ENCODE data around the gene ZFAND2B.

Gene ZFAND2B

GRCh38 chr2:219204425-219205164 lies 2.0 kb upstream of the ZFAND2B start:
- no peak overlapping the region for H3K27ac ChIP-seq (ENCODE audit: low read depth, low read length)
- H3K79me2 ChIP-seq (ENCODE audit: insufficient read depth, low read length): no peaks in the 10 kb centered on the region
- H3F3A ChIP-seq (ENCODE audit: insufficient read depth): no peaks in the 10 kb centered on the region
- no peak overlapping the region for H3K4me3 ChIP-seq (ENCODE audit: insufficient read depth, low read length, poor library complexity, severe bottlenecking)
- H3K9me3 ChIP-seq (ENCODE audit: insufficient read depth, low read length): no peaks in the 10 kb centered on the region
- no peak overlapping the region for H3K4me2 ChIP-seq (ENCODE audit: low read depth, low read length, poor library complexity, severe bottlenecking)
- no peaks in the 10 kb centered on the region for H3K36me3 ChIP-seq (ENCODE audit: low read length)
- no peaks in the 10 kb centered on the region for H4K20me1 ChIP-seq (ENCODE audit: low read depth, low read length)
- no peak for TF ChIP-seq CTCF (IDR thresholded peaks at IDR 0.05; ENCODE audit: insufficient read depth, low read length, poor library complexity, severe bottlenecking)
- no peak for TF ChIP-seq EZH2phosphoT487 (conservative IDR thresholded peaks at IDR 0.05; ENCODE audit: low read length)
- no peaks in the 10 kb centered on the region for H3K9me2 ChIP-seq (replicated peaks; ENCODE audit: insufficient read depth, low read length)
- H3K27me3 ChIP-seq (ENCODE audit: low read length): no peaks in the 10 kb centered on the region
- no peak overlapping the region for H3K9ac ChIP-seq (ENCODE audit: low read length)
- H2AFZ ChIP-seq (ENCODE audit: low read depth, low read length, severe bottlenecking): no peak overlapping the region

DNA sequence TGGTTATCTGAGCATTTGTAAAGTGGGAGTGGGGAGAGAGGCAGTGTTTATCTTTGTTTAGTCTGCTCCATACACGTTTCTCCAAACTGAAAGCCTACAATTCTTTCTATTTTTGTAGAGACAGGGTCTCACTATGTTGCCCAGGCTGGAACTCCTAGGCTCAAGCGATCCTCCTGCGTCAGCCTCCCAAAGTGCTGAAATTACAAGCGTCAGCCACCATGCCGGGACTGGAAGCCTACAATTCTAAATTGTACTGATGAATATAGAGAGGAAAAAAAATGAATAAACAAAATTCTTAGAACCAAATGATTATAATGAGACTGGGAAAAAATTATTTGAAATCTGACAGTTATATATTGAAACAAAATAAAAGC lies 1.4 kb upstream of the ZFAND2B start:
- TF ChIP-seq EZH2phosphoT487 (conservative IDR thresholded peaks at IDR 0.05; ENCODE audit: low read length) (no peak), CTCF (IDR thresholded peaks at IDR 0.05; ENCODE audit: insufficient read depth, low read length, poor library complexity, severe bottlenecking) (no peak)
- no peaks in the 10 kb centered on the region for H4K20me1 ChIP-seq (ENCODE audit: low read depth, low read length)
- H2AFZ ChIP-seq (ENCODE audit: low read depth, low read length, severe bottlenecking): no peak overlapping the region
- no peaks in the 10 kb centered on the region for H3K27me3 ChIP-seq (ENCODE audit: low read length)
- H3K4me3 ChIP-seq (ENCODE audit: insufficient read depth, low read length, poor library complexity, severe bottlenecking): no peak overlapping the region
- no peaks in the 10 kb centered on the region for H3K9me3 ChIP-seq (ENCODE audit: insufficient read depth, low read length)
- H3K9me2 ChIP-seq (replicated peaks; ENCODE audit: insufficient read depth, low read length): no peaks in the 10 kb centered on the region
- H3K27ac ChIP-seq (ENCODE audit: low read depth, low read length): no peak overlapping the region
- no peaks in the 10 kb centered on the region for H3K36me3 ChIP-seq (ENCODE audit: low read length)
- H3K9ac ChIP-seq (ENCODE audit: low read length): no peak overlapping the region
- H3K4me2 ChIP-seq (ENCODE audit: low read depth, low read length, poor library complexity, severe bottlenecking): no peak overlapping the region
- no peaks in the 10 kb centered on the region for H3K79me2 ChIP-seq (ENCODE audit: insufficient read depth, low read length)
- H3F3A ChIP-seq (ENCODE audit: insufficient read depth): no peaks in the 10 kb centered on the region

GRCh38 chr2:219205981-219206327 lies 628 bp upstream of the ZFAND2B start:
- Histone ChIP-seq H3K4me2 (ENCODE audit: low read depth, low read length, poor library complexity, severe bottlenecking) (peak overlapping the region; percentile 79), H3K27me3 (ENCODE audit: low read length) (no peaks in the 10 kb centered on the region), H3K79me2 (ENCODE audit: insufficient read depth, low read length) (no peaks in the 10 kb centered on the region), H3F3A (ENCODE audit: insufficient read depth) (no peaks in the 10 kb centered on the region), H3K9me2 (replicated peaks; ENCODE audit: insufficient read depth, low read length) (no peaks in the 10 kb centered on the region), H3K36me3 (ENCODE audit: low read length) (no peaks in the 10 kb centered on the region), H3K27ac (ENCODE audit: low read depth, low read length) (peak overlapping the region; percentile 48), H3K9ac (ENCODE audit: low read length) (peak overlapping the region; percentile 68), H2AFZ (ENCODE audit: low read depth, low read length, severe bottlenecking) (peak overlapping the region; percentile 82), H4K20me1 (ENCODE audit: low read depth, low read length) (no peaks in the 10 kb centered on the region), H3K9me3 (ENCODE audit: insufficient read depth, low read length) (no peaks in the 10 kb centered on the region), H3K4me3 (ENCODE audit: insufficient read depth, low read length, poor library complexity, severe bottlenecking) (peak overlapping the region; percentile 60)
- TF ChIP-seq EZH2phosphoT487 (conservative IDR thresholded peaks at IDR 0.05; ENCODE audit: low read length): no peak
- TF ChIP-seq CTCF (IDR thresholded peaks at IDR 0.05; ENCODE audit: insufficient read depth, low read length, poor library complexity, severe bottlenecking): no peak

Data from SU-DHL-6 (cell line).